HUES6 (cell line): Measurements from ENCODE around the gene PPP2R2C.

Experiments used
- H3K27ac ChIP-seq: 2 replicates; pipeline ENCODE4 v1.7.0; 2013; ENCODE audit warnings: low read depth, mild to moderate bottlenecking, low read length, inconsistent platforms
- H3K27me3 ChIP-seq: 2 replicates; pipeline ENCODE4 v1.6.1; 2013; ENCODE audit warnings: low read length; ENCODE audit not compliant: control insufficient read depth, insufficient read depth
- H3K36me3 ChIP-seq: 2 replicates; pipeline ENCODE4 v1.6.1; 2013; ENCODE audit warnings: low read length; ENCODE audit not compliant: control insufficient read depth, insufficient read depth
- H3K4me1 ChIP-seq: 2 replicates; pipeline ENCODE4 v1.6.1; 2013; ENCODE audit warnings: low read length; ENCODE audit not compliant: control insufficient read depth, insufficient read depth
- H3K4me3 ChIP-seq: 2 replicates; pipeline ENCODE4 v1.5.1; 2013; ENCODE audit warnings: low read depth, low read length
- H3K9ac ChIP-seq: one replicate; pipeline ENCODE4 v1.6.1; 2013; ENCODE audit warnings: mild to moderate bottlenecking, low read length
- H3K9me3 ChIP-seq: 2 replicates; pipeline ENCODE4 v1.6.1; 2013; ENCODE audit warnings: low read depth, low read length; ENCODE audit not compliant: control insufficient read depth, insufficient read depth

The PPP2R2C gene

GRCh38 chr4:6472387-6473263, at the start of gene PPP2R2C:
Gene PPP2R2C, minus strand, starts transcription at chr4:6472614. Its CDS starts 385 bp downstream, at chr4:6472229.
- peaks cover 70% of the 10 kb centered on the region for H3K27me3 ChIP-seq
- peak within 1 kb of the TSS; percentile 77 for H3K4me3 ChIP-seq

DNA sequence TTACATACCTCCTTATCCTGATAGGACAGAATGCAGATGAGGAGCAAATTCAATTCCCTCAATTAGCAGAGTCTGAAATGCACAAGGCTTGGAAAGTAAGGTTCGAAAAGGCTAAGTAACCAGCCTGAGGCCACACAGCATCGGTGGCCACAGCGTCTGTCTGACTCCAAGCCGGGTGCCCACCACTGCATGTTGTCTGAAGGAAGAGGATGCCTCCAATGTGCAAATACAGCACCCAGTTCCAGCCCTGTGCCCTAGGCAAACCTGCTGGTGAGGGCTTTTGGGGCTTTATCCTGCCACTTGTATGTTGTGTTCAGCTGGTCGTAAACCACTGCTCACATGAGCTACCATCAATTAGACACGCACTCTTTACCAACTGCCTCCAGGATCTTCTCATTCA, 48.6 kb upstream of the PPP2R2C start:
- Histone ChIP-seq H3K36me3 (no peaks in the 10 kb centered on the region), H3K9ac (no peak overlapping the region)

More at GRCh38 chr4:6472387-6473263, at the start of gene PPP2R2C:
- Histone ChIP-seq H3K36me3 (no peaks in the 10 kb centered on the region), H3K4me1 (peaks cover 17% of the 10 kb centered on the region), H3K9ac (peak within 1 kb of the TSS; percentile 8), H3K27ac (no peak within 1 kb of the TSS), H3K9me3 (no peaks in the 10 kb centered on the region)

GRCh38 chr4:6520051-6520636, 47.7 kb upstream of the PPP2R2C start:
- no peaks in the 10 kb centered on the region for H3K36me3 ChIP-seq
- no peaks in the 10 kb centered on the region for H3K9me3 ChIP-seq
- H3K4me3 ChIP-seq, result no peak overlapping the region
- no peak overlapping the region for H3K27ac ChIP-seq
- H3K9ac ChIP-seq, result no peak overlapping the region
- no peaks in the 10 kb centered on the region for H3K27me3 ChIP-seq
- H3K4me1 ChIP-seq, result no peaks in the 10 kb centered on the region; the same call in 1 of the 2 replicates

More for the DNA sequence above, 48.6 kb upstream of the PPP2R2C start:
- Histone ChIP-seq H3K27me3 (no peaks in the 10 kb centered on the region), H3K4me3 (no peak overlapping the region), H3K9me3 (no peaks in the 10 kb centered on the region), H3K27ac (no peak overlapping the region), H3K4me1 (peaks cover 2% of the 10 kb centered on the region; the same call in 1 of the 2 replicates)

- H3K36me3 ChIP-seq, result no peaks in the 10 kb centered on the region
- no peak overlapping the region for H3K4me3 ChIP-seq
Measured at GRCh38 chr4:6517171-6517570, 44.8 kb upstream of the PPP2R2C start.

GRCh38 chr4:6516762-6517161, 44.3 kb upstream of the PPP2R2C start:
- no peaks in the 10 kb centered on the region for H3K36me3 ChIP-seq
- no peaks in the 10 kb centered on the region for H3K9me3 ChIP-seq

More at GRCh38 chr4:6517171-6517570, 44.8 kb upstream of the PPP2R2C start:
- no peak overlapping the region for H3K27ac ChIP-seq
- no peaks in the 10 kb centered on the region for H3K4me1 ChIP-seq
- no peak overlapping the region for H3K9ac ChIP-seq
- H3K9me3 ChIP-seq, result no peaks in the 10 kb centered on the region
- no peaks in the 10 kb centered on the region for H3K27me3 ChIP-seq

GRCh38 chr4:6516281-6516680, 43.9 kb upstream of the PPP2R2C start:
- Histone ChIP-seq H3K36me3 (no peaks in the 10 kb centered on the region), H3K27ac (no peak overlapping the region), H3K27me3 (no peaks in the 10 kb centered on the region), H3K9ac (no peak overlapping the region), H3K4me1 (no peaks in the 10 kb centered on the region), H3K4me3 (no peak overlapping the region), H3K9me3 (peaks cover 3% of the 10 kb centered on the region; the same call in 1 of the 2 replicates)

More at GRCh38 chr4:6516762-6517161, 44.3 kb upstream of the PPP2R2C start:
- Histone ChIP-seq H3K4me1 (no peaks in the 10 kb centered on the region), H3K9ac (no peak overlapping the region), H3K4me3 (no peak overlapping the region), H3K27ac (no peak overlapping the region), H3K27me3 (no peaks in the 10 kb centered on the region)

GRCh38 chr4:6513678-6514077, 41.3 kb upstream of the PPP2R2C start:
- peaks cover 7% of the 10 kb centered on the region; the same call in 1 of the 2 replicates for H3K9me3 ChIP-seq
- H3K9ac ChIP-seq, result no peak overlapping the region
- no peak overlapping the region for H3K4me3 ChIP-seq
- H3K27me3 ChIP-seq, result no peaks in the 10 kb centered on the region; the same call in 1 of the 2 replicates
- no peaks in the 10 kb centered on the region for H3K36me3 ChIP-seq
- no peaks in the 10 kb centered on the region for H3K4me1 ChIP-seq
- H3K27ac ChIP-seq, result no peak overlapping the region

DNA sequence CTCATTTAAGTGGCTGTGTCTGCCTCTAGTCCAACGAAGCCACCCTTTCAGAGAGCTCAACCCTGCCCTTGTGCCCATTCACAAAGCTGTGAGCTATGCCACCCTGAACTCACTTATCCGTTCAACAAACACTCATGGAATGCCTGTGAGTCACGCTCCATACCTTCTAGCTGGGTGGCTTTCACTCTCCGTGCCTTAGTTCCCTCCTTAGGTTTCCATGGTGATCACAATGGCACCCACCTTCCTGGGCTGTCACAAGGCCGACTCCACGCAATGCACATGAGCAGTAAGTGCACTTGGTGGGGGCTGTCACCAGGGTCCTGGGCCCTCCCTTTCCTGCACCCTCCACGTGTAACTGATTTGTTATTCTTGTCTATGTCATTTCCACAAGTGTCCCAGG, 37.2 kb upstream of the PPP2R2C start:
- no peak overlapping the region for H3K9ac ChIP-seq
- H3K27me3 ChIP-seq, result no peaks in the 10 kb centered on the region; the same call in 1 of the 2 replicates
- no peak overlapping the region for H3K4me3 ChIP-seq
- no peak overlapping the region for H3K27ac ChIP-seq
- H3K36me3 ChIP-seq, result no peaks in the 10 kb centered on the region
- no peaks in the 10 kb centered on the region for H3K4me1 ChIP-seq
- H3K9me3 ChIP-seq, result peaks cover 38% of the 10 kb centered on the region

DNA sequence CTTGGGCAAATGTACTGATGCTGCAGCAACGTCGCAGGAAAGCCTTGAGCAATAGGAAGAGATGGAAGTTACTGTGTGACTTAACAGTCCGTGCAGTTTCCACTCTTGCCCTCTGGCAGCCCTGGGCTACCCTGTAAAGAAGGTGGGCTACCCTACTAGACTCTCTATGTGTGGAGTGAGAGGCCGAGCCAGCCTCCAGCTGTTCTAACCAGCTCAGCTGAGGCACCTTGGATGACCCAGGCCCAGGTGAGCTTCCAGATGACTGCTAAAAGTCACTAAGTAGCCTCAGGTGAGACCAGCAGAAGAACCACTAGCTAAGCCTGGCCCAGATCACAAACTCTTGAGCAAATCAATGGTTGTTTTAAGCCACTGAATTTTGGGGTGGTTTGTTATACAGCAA, 34.9 kb upstream of the PPP2R2C start:
- no peak overlapping the region for H3K4me3 ChIP-seq
- no peaks in the 10 kb centered on the region; the same call in 1 of the 2 replicates for H3K27me3 ChIP-seq
- H3K9ac ChIP-seq, result no peak overlapping the region
- no peaks in the 10 kb centered on the region for H3K4me1 ChIP-seq
- H3K27ac ChIP-seq, result no peak overlapping the region
- peaks cover 50% of the 10 kb centered on the region for H3K9me3 ChIP-seq
- H3K36me3 ChIP-seq, result no peaks in the 10 kb centered on the region

- H3K4me1 ChIP-seq, result no peaks in the 10 kb centered on the region
- no peak overlapping the region for H3K27ac ChIP-seq
- no peaks in the 10 kb centered on the region for H3K36me3 ChIP-seq
Measured at GRCh38 chr4:6506616-6507140, 34.3 kb upstream of the PPP2R2C start.

More at GRCh38 chr4:6506616-6507140, 34.3 kb upstream of the PPP2R2C start:
- peaks cover 50% of the 10 kb centered on the region for H3K9me3 ChIP-seq
- no peak overlapping the region for H3K4me3 ChIP-seq
- no peak overlapping the region for H3K9ac ChIP-seq
- H3K27me3 ChIP-seq, result no peaks in the 10 kb centered on the region; the same call in 1 of the 2 replicates
